Hepatocyte (in vitro differentiated cells): ENCODE results near the gene TPBGL.

Experiments used
- EZH2 ChIP-seq: fragments of 200-600 bp; sonication (generic); IDR thresholded peaks from 2 replicates; pipeline ENCODE4 v1.6.1; 2016; ENCODE audit warnings: antibody characterized with exemption, mild to moderate bottlenecking, borderline replicate concordance
- TF ChIP-seq, protein P1 (sequence below): fragments of 200-600 bp; sonication (generic); IDR thresholded peaks from 2 replicates; pipeline ENCODE4 v1.5.1; 2016; ENCODE audit warnings: antibody characterized with exemption, mild to moderate bottlenecking; ENCODE audit not compliant: poor library complexity

DNA sequence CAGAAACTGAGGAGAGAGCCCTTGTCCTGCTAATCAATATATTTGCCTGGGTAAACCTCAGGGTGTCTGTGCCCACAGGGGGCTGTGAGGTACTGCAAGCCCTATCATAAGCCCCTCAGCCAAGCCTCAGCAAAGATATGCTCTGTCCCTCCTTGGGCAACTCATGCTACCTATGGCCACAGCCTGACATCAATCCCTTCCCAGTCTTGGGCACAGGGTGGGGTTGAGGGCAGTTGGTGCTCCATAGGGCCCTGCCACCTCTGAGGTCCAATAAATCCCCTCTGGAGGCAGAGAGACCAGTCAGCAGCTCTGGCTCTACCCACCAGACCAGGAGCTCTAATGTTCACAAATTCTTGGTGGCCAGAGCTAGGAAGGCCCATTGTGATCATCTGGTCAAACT lies 23.8 kb downstream of the TPBGL start:
- TF ChIP-seq, protein P1, sequence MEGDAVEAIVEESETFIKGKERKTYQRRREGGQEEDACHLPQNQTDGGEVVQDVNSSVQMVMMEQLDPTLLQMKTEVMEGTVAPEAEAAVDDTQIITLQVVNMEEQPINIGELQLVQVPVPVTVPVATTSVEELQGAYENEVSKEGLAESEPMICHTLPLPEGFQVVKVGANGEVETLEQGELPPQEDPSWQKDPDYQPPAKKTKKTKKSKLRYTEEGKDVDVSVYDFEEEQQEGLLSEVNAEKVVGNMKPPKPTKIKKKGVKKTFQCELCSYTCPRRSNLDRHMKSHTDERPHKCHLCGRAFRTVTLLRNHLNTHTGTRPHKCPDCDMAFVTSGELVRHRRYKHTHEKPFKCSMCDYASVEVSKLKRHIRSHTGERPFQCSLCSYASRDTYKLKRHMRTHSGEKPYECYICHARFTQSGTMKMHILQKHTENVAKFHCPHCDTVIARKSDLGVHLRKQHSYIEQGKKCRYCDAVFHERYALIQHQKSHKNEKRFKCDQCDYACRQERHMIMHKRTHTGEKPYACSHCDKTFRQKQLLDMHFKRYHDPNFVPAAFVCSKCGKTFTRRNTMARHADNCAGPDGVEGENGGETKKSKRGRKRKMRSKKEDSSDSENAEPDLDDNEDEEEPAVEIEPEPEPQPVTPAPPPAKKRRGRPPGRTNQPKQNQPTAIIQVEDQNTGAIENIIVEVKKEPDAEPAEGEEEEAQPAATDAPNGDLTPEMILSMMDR: no peak
- TF ChIP-seq EZH2: no peak
